Choroid plexus epithelial cell (primary cell): ENCODE measurements around the gene KRT33A.

Source experiments
- DNase-seq: peaks from one replicate; pipeline ENCODE4 v3.0.0-alpha.2; 2010; ENCODE audit warnings: low read depth
- H3K4me3 ChIP-seq: 2 replicates; pipeline ENCODE4 v1.5.1; 2011; ENCODE audit warnings: low read depth, mild to moderate bottlenecking, control low read depth, low read length, moderate library complexity
- TF ChIP-seq, protein P1 (sequence below): conservative IDR thresholded peaks from 2 replicates; pipeline ENCODE4 v1.5.1; 2011; ENCODE audit warnings: low read depth, mild to moderate bottlenecking, control low read depth, inconsistent platforms, low read length, moderate library complexity

Gene KRT33A

GRCh38 chr17:41322094-41322902 lies 28.3 kb downstream of the KRT33A start:
- peak; percentile 86 for DNase-seq
- no peak overlapping the region for H3K4me3 ChIP-seq
- TF ChIP-seq, protein P1, sequence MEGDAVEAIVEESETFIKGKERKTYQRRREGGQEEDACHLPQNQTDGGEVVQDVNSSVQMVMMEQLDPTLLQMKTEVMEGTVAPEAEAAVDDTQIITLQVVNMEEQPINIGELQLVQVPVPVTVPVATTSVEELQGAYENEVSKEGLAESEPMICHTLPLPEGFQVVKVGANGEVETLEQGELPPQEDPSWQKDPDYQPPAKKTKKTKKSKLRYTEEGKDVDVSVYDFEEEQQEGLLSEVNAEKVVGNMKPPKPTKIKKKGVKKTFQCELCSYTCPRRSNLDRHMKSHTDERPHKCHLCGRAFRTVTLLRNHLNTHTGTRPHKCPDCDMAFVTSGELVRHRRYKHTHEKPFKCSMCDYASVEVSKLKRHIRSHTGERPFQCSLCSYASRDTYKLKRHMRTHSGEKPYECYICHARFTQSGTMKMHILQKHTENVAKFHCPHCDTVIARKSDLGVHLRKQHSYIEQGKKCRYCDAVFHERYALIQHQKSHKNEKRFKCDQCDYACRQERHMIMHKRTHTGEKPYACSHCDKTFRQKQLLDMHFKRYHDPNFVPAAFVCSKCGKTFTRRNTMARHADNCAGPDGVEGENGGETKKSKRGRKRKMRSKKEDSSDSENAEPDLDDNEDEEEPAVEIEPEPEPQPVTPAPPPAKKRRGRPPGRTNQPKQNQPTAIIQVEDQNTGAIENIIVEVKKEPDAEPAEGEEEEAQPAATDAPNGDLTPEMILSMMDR: peak; percentile 87

GRCh38 chr17:41318231-41318630 lies 32.4 kb downstream of the KRT33A start:
- TF ChIP-seq, protein P1: no peak
- DNase-seq: no peak
- H3K4me3 ChIP-seq: no peak overlapping the region

DNA sequence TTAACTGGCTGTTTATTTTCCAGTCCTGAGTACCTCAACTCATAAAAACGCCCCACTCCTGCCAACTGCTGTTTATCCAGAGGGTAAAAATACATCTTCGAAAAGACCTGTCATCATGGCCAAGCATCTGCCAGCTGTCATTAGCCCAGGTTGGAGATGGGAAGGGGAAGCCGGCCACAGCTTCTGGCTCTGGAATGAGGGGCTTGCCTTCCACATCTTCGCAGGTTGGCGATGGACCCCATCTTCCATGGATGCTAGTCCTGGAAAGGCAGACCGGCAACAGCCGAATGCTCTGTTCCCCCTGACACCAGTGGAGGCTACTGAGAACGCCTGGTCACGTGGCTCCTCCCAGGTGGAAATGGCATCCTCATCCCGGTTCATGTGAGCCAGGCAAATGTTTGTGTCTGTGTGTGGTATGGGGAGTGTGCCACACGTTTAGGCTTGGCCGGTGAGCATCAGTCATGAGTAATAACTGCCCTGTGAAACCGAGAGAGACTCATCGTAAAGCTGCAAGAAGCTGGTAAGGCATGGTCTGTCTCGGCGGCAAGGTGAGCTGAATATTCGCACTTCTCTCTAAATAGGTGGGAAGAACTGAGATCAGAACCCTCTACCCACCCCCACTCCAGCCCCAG lies 34.7 kb downstream of the KRT33A start:
- TF ChIP-seq, protein P1: no peak
- H3K4me3 ChIP-seq: no peak overlapping the region
- no peak for DNase-seq

GRCh38 chr17:41315204-41315794 lies 35.3 kb downstream of the KRT33A start, which contains the start of gene KRTAP17-1:
Gene KRTAP17-1 (minus strand): TSS chr17:41315710. CDS start chr17:41315650, 60 bp downstream.
- H3K4me3 ChIP-seq: no peak within 1 kb of the TSS
- no peak for DNase-seq
- TF ChIP-seq, protein P1: no peak

DNA sequence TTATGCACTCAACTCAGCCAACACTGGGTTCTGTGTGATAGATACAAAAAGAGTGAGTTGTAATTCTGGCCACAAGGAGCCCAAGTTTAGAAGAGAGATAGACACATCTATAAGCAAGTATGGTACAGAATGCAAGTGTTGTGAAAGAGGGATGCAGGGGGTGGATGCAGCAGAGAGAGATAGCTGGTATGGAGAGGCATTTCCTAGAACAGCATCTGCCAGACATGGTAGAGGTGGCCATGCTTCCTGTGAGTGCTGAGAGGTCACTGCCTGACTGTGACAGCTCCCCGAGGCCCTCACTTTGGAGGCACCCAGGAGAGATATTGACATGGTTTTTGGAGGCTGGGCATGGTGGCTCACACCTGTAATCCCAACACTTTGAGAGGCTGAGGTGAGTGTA lies 39.5 kb downstream of the KRT33A start:
- DNase-seq: no peak

GRCh38 chr17:41308918-41309359 lies 41.7 kb downstream of the KRT33A start, which contains the start of gene KRTAP16-1:
Gene KRTAP16-1 (minus strand): TSS chr17:41309309. CDS start chr17:41309253, 56 bp downstream.
- TF ChIP-seq, protein P1: no peak
- H3K4me3 ChIP-seq: no peak within 1 kb of the TSS
- no peak for DNase-seq

More for the DNA sequence above, 39.5 kb downstream of the KRT33A start:
- TF ChIP-seq, protein P1: no peak
- no peak overlapping the region for H3K4me3 ChIP-seq
